Bladder microvascular endothelial cell (primary cell): ENCODE data around the gene RARRES1. TPM values are rescaled to one million over a fixed set of nuclear protein-coding genes. Genes with fewer than 3 reads are reported as not detected.

Source experiments
- total RNA-seq: library from RNA; depleted of rRNA; stranded (reverse); fragments of >200 nt; gene quantifications from 2 replicates; pipeline ENCODE4 v1.2.3, GENCODE V29; 2014

RARRES1 gene
- total RNA-seq = 2.1 and 2.3 TPM in 2 replicates

GRCh38 chr3:158731938-158732855 lies at the start of gene RARRES1:
RARRES1 (minus strand) TSS chr3:158732457; CDS start chr3:158732415, 42 bp downstream.

GRCh38 chr3:158672215-158673176 lies 59.8 kb downstream of the RARRES1 start, which contains the start of gene LXN:
LXN (minus strand) TSS chr3:158672648; CDS start chr3:158672478, 170 bp downstream.

Other genes starting within 250 kb of the RARRES1 start
- gene MLF1, start 161.3 kb downstream of the RARRES1 start, total RNA-seq = 5.3 and 6.2 TPM in 2 replicates
- gene GFM1, start 87.9 kb downstream of the RARRES1 start, total RNA-seq = 64.9 and 128 TPM in 2 replicates
- 50.6 and 104 TPM in 2 replicates for gene LXN, start 59.8 kb downstream of the RARRES1 start, total RNA-seq
- 46.1 and 75.0 TPM in 2 replicates for gene MFSD1, start 69.6 kb upstream of the RARRES1 start, total RNA-seq